Activated CD4-positive, alpha-beta T cell treated with anti-CD3 and anti-CD28 coated beads, Interleukin-10, Interleukin-2, amounts not matched to agents 100 ng/mL and 50 ng/mL, durations not matched to agents 16 hours and 8 hours (primary cell): Measurements from ENCODE around the gene EXOC3L4.

ENCODE experiments used
- DNase-seq: peaks from one replicate; pipeline ENCODE4 v3.0.0-alpha.2; 2020

EXOC3L4 gene

GRCh38 chr14:103156651-103157378 lies 62.3 kb downstream of the EXOC3L4 start:
- no peak for DNase-seq

GRCh38 chr14:103157969-103158368 lies 63.4 kb downstream of the EXOC3L4 start:
- no peak for DNase-seq

GRCh38 chr14:103158688-103159087 lies 64.2 kb downstream of the EXOC3L4 start:
- DNase-seq: no peak
